ENCODE measurements around the gene MYO15B.

Gene MYO15B

DNA sequence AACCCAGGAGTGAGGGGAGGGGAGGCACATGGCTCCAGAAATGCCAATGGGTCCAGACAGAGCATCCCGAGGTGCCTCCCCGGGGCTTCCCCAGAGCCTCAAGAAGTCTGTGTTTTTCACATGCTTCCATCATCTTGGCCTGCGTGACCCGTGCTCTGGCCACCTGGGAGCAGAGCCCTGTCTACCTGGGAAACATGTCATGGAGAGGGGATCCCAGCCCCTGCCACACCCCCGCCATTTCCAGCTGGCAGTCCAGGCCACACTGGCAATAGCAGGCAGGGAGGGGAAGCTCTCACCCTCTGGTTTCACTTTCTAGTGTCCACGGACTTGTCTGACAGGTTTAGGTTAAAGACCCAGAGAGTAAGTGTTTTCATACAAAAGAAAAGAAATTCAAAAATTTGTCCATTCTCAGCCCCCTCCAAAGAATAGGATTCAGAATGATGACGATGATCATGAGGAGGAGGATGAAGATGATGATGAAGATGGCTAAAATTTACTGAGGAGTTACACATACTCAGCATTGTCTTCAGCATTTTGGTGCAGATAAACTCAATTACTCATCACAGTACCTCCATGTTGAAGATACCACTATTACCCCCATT lies 54.7 kb downstream of the MYO15B start:
- DNase-seq (ENCODE audit: low spot score) = no peak
- TF ChIP-seq, protein P1, sequence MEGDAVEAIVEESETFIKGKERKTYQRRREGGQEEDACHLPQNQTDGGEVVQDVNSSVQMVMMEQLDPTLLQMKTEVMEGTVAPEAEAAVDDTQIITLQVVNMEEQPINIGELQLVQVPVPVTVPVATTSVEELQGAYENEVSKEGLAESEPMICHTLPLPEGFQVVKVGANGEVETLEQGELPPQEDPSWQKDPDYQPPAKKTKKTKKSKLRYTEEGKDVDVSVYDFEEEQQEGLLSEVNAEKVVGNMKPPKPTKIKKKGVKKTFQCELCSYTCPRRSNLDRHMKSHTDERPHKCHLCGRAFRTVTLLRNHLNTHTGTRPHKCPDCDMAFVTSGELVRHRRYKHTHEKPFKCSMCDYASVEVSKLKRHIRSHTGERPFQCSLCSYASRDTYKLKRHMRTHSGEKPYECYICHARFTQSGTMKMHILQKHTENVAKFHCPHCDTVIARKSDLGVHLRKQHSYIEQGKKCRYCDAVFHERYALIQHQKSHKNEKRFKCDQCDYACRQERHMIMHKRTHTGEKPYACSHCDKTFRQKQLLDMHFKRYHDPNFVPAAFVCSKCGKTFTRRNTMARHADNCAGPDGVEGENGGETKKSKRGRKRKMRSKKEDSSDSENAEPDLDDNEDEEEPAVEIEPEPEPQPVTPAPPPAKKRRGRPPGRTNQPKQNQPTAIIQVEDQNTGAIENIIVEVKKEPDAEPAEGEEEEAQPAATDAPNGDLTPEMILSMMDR (IDR thresholded peaks at IDR 0.05; ENCODE audit: poor library complexity, severe bottlenecking) = no peak

DNA sequence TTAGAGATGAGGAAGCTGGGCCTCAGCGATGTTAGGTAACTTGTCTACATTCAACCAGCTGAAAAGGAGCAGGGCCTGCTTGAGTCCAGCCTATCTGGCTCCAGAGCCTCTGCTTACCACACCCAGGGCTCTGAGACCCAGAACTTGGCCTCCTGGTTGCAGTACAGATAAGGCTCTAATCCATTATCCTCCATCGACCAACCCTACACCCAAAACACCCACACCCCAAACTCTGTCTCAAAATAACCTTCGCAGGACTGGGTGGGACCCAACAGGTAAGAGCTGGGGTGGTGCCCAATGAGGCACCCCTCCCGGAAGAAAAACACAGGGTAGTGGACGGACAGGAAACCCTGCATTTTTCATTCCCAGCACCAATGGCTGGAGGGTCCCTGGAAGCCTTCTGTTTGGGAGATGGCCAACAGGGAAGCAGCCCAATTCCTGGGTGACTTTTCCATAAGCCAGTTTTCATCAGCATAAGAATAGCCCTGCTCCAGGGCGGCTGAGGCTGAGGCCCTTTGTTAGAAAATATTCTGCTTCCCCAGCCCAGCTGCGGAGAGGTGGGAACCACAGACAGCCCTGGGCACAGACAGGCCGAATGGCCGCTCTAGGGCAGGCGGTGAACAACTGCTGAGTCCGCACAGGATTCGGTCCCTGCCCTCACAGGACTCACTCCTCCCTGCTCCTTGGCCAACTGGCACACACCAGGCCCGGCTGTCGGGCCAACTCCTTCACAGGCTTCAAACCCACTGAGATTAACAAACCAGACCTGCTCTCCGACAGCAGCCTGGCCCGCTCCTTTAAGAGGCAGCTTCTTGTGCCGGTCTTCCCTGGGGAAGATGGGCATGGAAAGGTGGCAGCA lies 55.4 kb downstream of the MYO15B start:
- no peaks in the 10 kb centered on the region for H3K27me3 ChIP-seq (ENCODE audit: insufficient read depth, poor library complexity, severe bottlenecking)
- no peak for DNase-seq (ENCODE audit: low spot score)
- H3K27ac ChIP-seq (ENCODE audit: poor library complexity, severe bottlenecking) = no peak overlapping the region
- H3K9me3 ChIP-seq (ENCODE audit: severe bottlenecking) = no peaks in the 10 kb centered on the region
- TF ChIP-seq, protein P1 (IDR thresholded peaks at IDR 0.05; ENCODE audit: poor library complexity, severe bottlenecking) = no peak
- H3K36me3 ChIP-seq (ENCODE audit: low read depth) = peaks cover 31% of the 10 kb centered on the region
- H3K4me1 ChIP-seq (ENCODE audit: insufficient read depth, poor library complexity, severe bottlenecking) = peaks cover 19% of the 10 kb centered on the region
- ATAC-seq (ENCODE audit: low read depth) = no peak
- no peak overlapping the region for H3K4me3 ChIP-seq (ENCODE audit: severe bottlenecking)

More for the DNA sequence above, 54.7 kb downstream of the MYO15B start:
- no peak for ATAC-seq (ENCODE audit: low read depth)
- Histone ChIP-seq H3K4me3 (ENCODE audit: severe bottlenecking) (no peak overlapping the region), H3K27ac (ENCODE audit: poor library complexity, severe bottlenecking) (no peak overlapping the region), H3K27me3 (ENCODE audit: insufficient read depth, poor library complexity, severe bottlenecking) (no peaks in the 10 kb centered on the region), H3K9me3 (ENCODE audit: severe bottlenecking) (no peaks in the 10 kb centered on the region), H3K4me1 (ENCODE audit: insufficient read depth, poor library complexity, severe bottlenecking) (peaks cover 19% of the 10 kb centered on the region), H3K36me3 (ENCODE audit: low read depth) (peaks cover 29% of the 10 kb centered on the region)

DNA sequence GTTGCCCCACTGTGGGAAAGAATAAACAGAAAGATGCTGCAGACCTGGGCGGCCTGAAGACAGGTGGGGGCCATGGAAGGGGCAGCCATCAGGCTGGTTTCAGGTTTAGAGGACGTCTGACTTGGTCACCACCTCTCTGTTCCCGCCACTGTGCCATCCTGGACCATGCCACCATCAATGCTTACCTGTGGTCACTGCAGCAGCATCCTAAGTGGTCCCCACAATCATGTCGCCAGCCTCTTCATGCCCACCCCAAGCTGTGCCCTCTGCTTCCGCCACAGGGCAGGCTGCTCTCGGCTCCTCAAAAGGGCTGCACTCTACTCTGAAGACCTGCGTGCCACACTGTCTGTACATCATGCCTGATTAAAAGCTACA lies 56.0 kb downstream of the MYO15B start:
- DNase-seq (ENCODE audit: low spot score) (no peak), ATAC-seq (ENCODE audit: low read depth) (no peak)
- Histone ChIP-seq H3K4me1 (ENCODE audit: insufficient read depth, poor library complexity, severe bottlenecking) (peaks cover 19% of the 10 kb centered on the region), H3K27me3 (ENCODE audit: insufficient read depth, poor library complexity, severe bottlenecking) (no peaks in the 10 kb centered on the region), H3K27ac (ENCODE audit: poor library complexity, severe bottlenecking) (no peak overlapping the region), H3K36me3 (ENCODE audit: low read depth) (peaks cover 25% of the 10 kb centered on the region), H3K4me3 (ENCODE audit: severe bottlenecking) (no peak overlapping the region), H3K9me3 (ENCODE audit: severe bottlenecking) (no peaks in the 10 kb centered on the region)
- TF ChIP-seq, protein P1 (IDR thresholded peaks at IDR 0.05; ENCODE audit: poor library complexity, severe bottlenecking) = no peak

DNA sequence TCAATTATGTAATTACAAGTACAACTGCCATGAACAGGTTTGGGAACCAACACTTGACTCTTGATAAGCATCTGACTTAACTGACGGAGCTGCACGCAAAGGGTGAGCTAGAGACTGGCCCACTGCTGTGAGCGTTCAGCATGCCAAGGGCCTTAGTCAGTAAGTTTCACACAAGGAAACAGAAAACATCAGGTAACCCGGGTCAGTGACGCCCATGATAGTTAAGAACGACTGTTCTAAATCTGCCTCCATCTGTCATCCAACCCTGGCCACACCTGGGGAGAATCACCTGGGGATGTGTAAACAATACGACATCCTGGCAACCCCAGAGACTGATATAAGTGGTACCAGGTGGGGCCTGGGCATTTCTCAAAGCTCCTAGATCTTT lies 57.9 kb downstream of the MYO15B start:
- DNase-seq (ENCODE audit: low spot score) (peak; percentile 96), ATAC-seq (ENCODE audit: low read depth) (peak; percentile 90)
- Histone ChIP-seq H3K4me1 (ENCODE audit: insufficient read depth, poor library complexity, severe bottlenecking) (peaks cover 19% of the 10 kb centered on the region), H3K27me3 (ENCODE audit: insufficient read depth, poor library complexity, severe bottlenecking) (no peaks in the 10 kb centered on the region), H3K4me3 (ENCODE audit: severe bottlenecking) (no peak overlapping the region), H3K27ac (ENCODE audit: poor library complexity, severe bottlenecking) (peak overlapping the region; percentile 94), H3K36me3 (ENCODE audit: low read depth) (peaks cover 32% of the 10 kb centered on the region), H3K9me3 (ENCODE audit: severe bottlenecking) (no peaks in the 10 kb centered on the region)
- TF ChIP-seq, protein P1 (IDR thresholded peaks at IDR 0.05; ENCODE audit: poor library complexity, severe bottlenecking) = no peak

All from RWPE2 (cell line).